ENCODE results near the gene TNFAIP6.
"Not testable (repeated sequence)": the region's sequence is repeated elsewhere in the genome, so short reads cannot be mapped to it uniquely, and the experiment has no call there.

- TF ChIP-seq CTCF (IDR thresholded peaks at IDR 0.05 in 4 of 5, conservative IDR thresholded peaks at IDR 0.05 in 1 of 5); POLR2A (IDR thresholded peaks at IDR 0.05): not testable (repeated sequence)
These were observed 45.0 kb upstream of the TNFAIP6 start for GRCh38 chr2:151312440-151312839.
